K562 (cell line): ENCODE results near the gene FOXP4. TPM values are rescaled to one million over a fixed set of nuclear protein-coding genes. Genes with fewer than 3 reads are reported as not detected.

Source experiments
- ATAC-seq: fragments of 200-7000 bp; cut with Tn5 transposase; 3 replicates; pipeline ENCODE4 v1.9.1; 2020; ENCODE audit warnings: moderate library complexity
- BruUV-seq: library from RNA; stranded (reverse); fragments of 400-500 nt; replicated peaks from 2 replicates; lab custom pipeline; 2021; lab: Mats Ljungman, UMichigan
- CTCF ChIA-PET: fragments of 300-600 bp; formaldehyde crosslinking; extraction: SDS; loops from one replicate; lab custom pipeline; 2021; ENCODE audit warnings: low intra/inter-chr PET ratio; lab: Yijun Ruan, JAX
- POLR2A ChIA-PET: fragments of 300-600, 350-650 bp; sonication (Branson Sonifier 250); formaldehyde crosslinking; extraction: SDS; loops from one replicate; lab custom pipeline; 2021; ENCODE audit warnings: antibody characterized with exemption, inconsistent platforms; lab: Yijun Ruan, JAX
- DNase-seq, 4 experiments: peaks; one replicate each; pipeline versions ENCODE4 v3.0.0 to v3.0.0-alpha.2; 2011 to 2018; ENCODE audit warnings: low spot score in 3 of 4, mixed read lengths in 3 of 4; ENCODE audit errors: extremely low read depth in 1 of 4
- FAIRE-seq: peaks from 2 replicates; lab custom pipeline; 2011; peaks lifted over from hg19 to GRCh38; lab: Jason Lieb, UNC
- H2AFZ ChIP-seq: 2 replicates; pipeline ENCODE4 v1.6.0; 2011; ENCODE audit warnings: low read depth, low read length, control low read depth, inconsistent platforms
- H3K27ac ChIP-seq: fragments of 200-600 bp; 3 replicates; pipeline ENCODE4 v1.8.0; 2011; ENCODE audit warnings: low read depth, mild to moderate bottlenecking, control low read depth, inconsistent platforms, low read length, moderate library complexity, mixed read lengths; ENCODE audit errors: extremely low read depth
- H3K27me3 ChIP-seq, 2 experiments: fragments of 300-600 bp in 1 of 2; 2 replicates in 1 of 2; 3 replicates in 1 of 2; pipeline versions ENCODE4 v1.6.0 to v1.8.0; 2011; ENCODE audit warnings: inconsistent platforms in 2 of 2, low read length in 2 of 2, mild to moderate bottlenecking in 1 of 2, mixed read lengths in 1 of 2, moderate library complexity in 1 of 2; ENCODE audit not compliant: control insufficient read depth in 2 of 2, insufficient read depth in 2 of 2
- H3K36me3 ChIP-seq: fragments of 300-600 bp; 3 replicates; pipeline ENCODE4 v1.8.0; 2011; ENCODE audit warnings: mild to moderate bottlenecking, low read length, inconsistent platforms; ENCODE audit not compliant: control insufficient read depth, insufficient read depth
- H3K4me1 ChIP-seq, 2 experiments: fragments of 200-600 bp in 1 of 2; replicated peaks in 1 of 2; 2 replicates in 1 of 2; 3 replicates in 1 of 2; pipeline versions ENCODE4 v1.5.1 to v1.8.0; 2011; ENCODE audit warnings: inconsistent platforms in 2 of 2, low read length in 2 of 2, mild to moderate bottlenecking in 1 of 2, mixed read lengths in 1 of 2, moderate library complexity in 1 of 2; ENCODE audit not compliant: control insufficient read depth in 2 of 2, insufficient read depth in 2 of 2
- H3K4me2 ChIP-seq: 2 replicates; pipeline ENCODE4 v1.6.1; 2011; ENCODE audit warnings: low read length, control low read depth, inconsistent platforms, mixed read lengths; ENCODE audit not compliant: insufficient read depth
- H3K4me3 ChIP-seq: fragments of 200-600 bp; sonication (generic), shearing (Covaris generic); 2 replicates; pipeline ENCODE4 v1.5.1; 2016; ENCODE audit warnings: control low read depth, inconsistent platforms
- H3K79me2 ChIP-seq: fragments of 200-600 bp; 3 replicates; pipeline ENCODE4 v1.8.0; 2011; ENCODE audit warnings: low read length, inconsistent platforms; ENCODE audit not compliant: control insufficient read depth, insufficient read depth
- H3K9ac ChIP-seq, 2 experiments: 2 replicates each; pipeline versions ENCODE4 v1.6.0 to v1.6.1; 2011; ENCODE audit warnings: low read depth in 2 of 2, low read length in 2 of 2, control low read depth in 1 of 2, inconsistent platforms in 1 of 2, mild to moderate bottlenecking in 1 of 2, mixed read lengths in 1 of 2; ENCODE audit not compliant: insufficient read depth in 1 of 2
- H3K9me1 ChIP-seq: one replicate; pipeline ENCODE4 v1.6.0; 2011; ENCODE audit warnings: inconsistent platforms, mild to moderate bottlenecking, low read length, moderate library complexity; ENCODE audit not compliant: control insufficient read depth, insufficient read depth
- H3K9me3 ChIP-seq: replicated peaks from 2 replicates; pipeline ENCODE4 v1.5.1; 2011; ENCODE audit warnings: low read depth, low read length, inconsistent platforms; ENCODE audit not compliant: control insufficient read depth, insufficient read depth
- H4K20me1 ChIP-seq: replicated peaks from 2 replicates; pipeline ENCODE4 v1.6.1; 2011; ENCODE audit warnings: low read length, inconsistent platforms, mixed read lengths; ENCODE audit not compliant: control insufficient read depth, insufficient read depth
- NEUROD1 ChIP-seq: fragments of 150-350 bp; IDR thresholded peaks from 2 replicates; pipeline ENCODE4 v1.6.1; 2014; ENCODE audit warnings: borderline replicate concordance, low read length, low read depth; ENCODE audit not compliant: partially characterized antibody
- RREB1 ChIP-seq: fragments of 250-450 bp; sonication (Bioruptor Pico); IDR thresholded peaks from 2 replicates; pipeline ENCODE4 v1.4.0; 2020
- SMAD1 ChIP-seq: fragments of 150-350 bp; IDR thresholded peaks from 2 replicates; pipeline ENCODE4 v1.6.1; 2014; ENCODE audit warnings: low read length, low read depth; ENCODE audit not compliant: partially characterized antibody
- SRSF9 ChIP-seq: fragments of 200-400 bp; formaldehyde crosslinking; IDR thresholded peaks from 2 replicates; pipeline ENCODE4 v1.6.1; 2017; ENCODE audit warnings: low read depth, low read length, borderline replicate concordance
- STAT5A ChIP-seq: IDR thresholded peaks from 2 replicates; pipeline ENCODE4 v1.6.1; 2012; ENCODE audit warnings: low read length, inconsistent platforms, borderline replicate concordance
- ZNF3 ChIP-seq: fragments of 250-450 bp; sonication (Bioruptor Pico); IDR thresholded peaks from 2 replicates; pipeline ENCODE4 v1.5.0; 2021; ENCODE audit warnings: mild to moderate bottlenecking, moderate library complexity
- ZNF695 ChIP-seq: fragments of 450-650 bp; formaldehyde crosslinking; IDR thresholded peaks from 2 replicates; pipeline ENCODE4 v1.4.0; 2020; ENCODE audit warnings: mild to moderate bottlenecking, moderate library complexity
- ZNF764 ChIP-seq: fragments of 250-450 bp; sonication (Bioruptor Pico); IDR thresholded peaks from 2 replicates; pipeline ENCODE4 v1.4.0; 2020; ENCODE audit warnings: low read depth, mild to moderate bottlenecking, moderate library complexity
- WGBS: fragments of 100-300 bp; shearing (Covaris generic); methylation state at CpG from one replicate; pipeline ENCODE4 v1.1.6; 2016; ENCODE audit warnings: low coverage, mixed read lengths; ENCODE audit not compliant: insufficient coverage; ENCODE audit errors: missing lambda C conversion rate; 5-methylcytosine and 5-hydroxymethylcytosine counted together
- in situ Hi-C: fragments of 300-500 bp; cut with MboI; formaldehyde crosslinking; loops from 4 replicates; pipeline ENCODE4 v1.15.0; 2018; ENCODE audit warnings: inconsistent platforms, mixed read lengths
- intact Hi-C: fragments of 100-400 bp; cut with micrococcal nuclease; formaldehyde crosslinking; loops from 2 replicates; pipeline ENCODE4 v1.14.2; 2022
- polyA plus RNA-seq, 8 experiments: library from polyadenylated mRNA; depleted of rRNA in 4 of 8; stranded (reverse) in 5 of 8; unstranded in 3 of 8; fragments of >200 nt; fragmentation: Nextera tagmentation in 2 of 8; fragmentation: Illumina TruSeq in 1 of 8; extraction: Ambion mirVana in 2 of 8; extraction: Trizol in 1 of 8; gene quantifications; 2 replicates each; pipeline versions ENCODE4 v1.2.1 to v1.2.3, GENCODE V29; 2011 to 2014; ENCODE audit warnings: inconsistent platforms in 1 of 8, missing spikeins in 1 of 8
- total RNA-seq, 7 experiments: library from RNA; depleted of rRNA in 6 of 7; stranded (reverse); fragments of >200 nt in 6 of 7; fragmentation: Illumina TruSeq in 2 of 7; extraction: Trizol in 2 of 7; gene quantifications; 2 replicates each; pipeline versions ENCODE4 v1.2.1 to v1.2.3, GENCODE V29; 2011 to 2021; ENCODE audit warnings: low replicate concordance in 1 of 7
- TF ChIP-seq, protein P1 (sequence below): fragments of 450-650 bp; IDR thresholded peaks from 2 replicates; pipeline ENCODE4 v1.6.1; 2016
- TF ChIP-seq, protein P2 (sequence below), 2 experiments: IDR thresholded peaks in 1 of 2; conservative IDR thresholded peaks in 1 of 2; 2 replicates each; pipeline ENCODE4 v1.6.1; 2016; ENCODE audit warnings: low read depth in 2 of 2, mild to moderate bottlenecking in 1 of 2, missing compliant biosample characterization in 1 of 2, missing genetic modification characterization in 1 of 2, moderate library complexity in 1 of 2
- TF ChIP-seq, protein P3 (sequence below): fragments of 450-650 bp; formaldehyde crosslinking; IDR thresholded peaks from 2 replicates; pipeline ENCODE4 v1.4.0; 2022; ENCODE audit warnings: mild to moderate bottlenecking, moderate library complexity

Gene FOXP4
- total and polyA plus RNA-seq, 9 of the 15 experiments (the other 6 are each of a cell fraction or from before 2014, with no cell fraction given), result 0.11 to 29.4 (median 2.3) TPM

GRCh38 chr6:41607036-41607435, 60.9 kb downstream of the FOXP4 start:
- Histone ChIP-seq H4K20me1 (0 out of 2 replicates have a peak, but pooled peaks cover under 1% of the 10 kb centered on the region), H3K4me3 (no peak overlapping the region), H3K9ac (no peak overlapping the region), H3K27ac (no peak overlapping the region), H2AFZ (no peak overlapping the region), H3K4me1 (no peaks in the 10 kb centered on the region; a peak in 2 of 5 replicates), H3K9me3 (no peaks in the 10 kb centered on the region; the same call in 1 of the 2 replicates), H3K79me2 (no peaks in the 10 kb centered on the region), H3K36me3 (no peaks in the 10 kb centered on the region), H3K27me3 (peaks cover 25 to 47% of the 10 kb centered on the region in 2 experiments; a peak in 3 of 5 replicates), H3K4me2 (no peak overlapping the region), H3K9me1 (peaks cover 4% of the 10 kb centered on the region)
- ATAC-seq (no peak), DNase-seq (no peak), FAIRE-seq (no peak)
- ChIA-PET POLR2A (interaction anchor here (1.5 kb wide), 1 partner anchor 12 kb away, joined by 6 read pairs; no protein-coding TSS in a partner anchor), CTCF (no interaction called here)
- BruUV-seq, result no TSS peak
- 5% methylated on average over 5 of the region's 5 CpGs for WGBS
- intact Hi-C loops (no loop called here), in situ Hi-C loops (no loop called here)
- TF ChIP-seq SMAD1 (no peak), SRSF9 (no peak), STAT5A (no peak), ZNF3 (CRISPR knock-in tag) (no peak), RREB1 (no peak), ZNF764 (CRISPR knock-in tag) (no peak), NEUROD1 (no peak), ZNF695 (no peak)
- TF ChIP-seq, protein P1, sequence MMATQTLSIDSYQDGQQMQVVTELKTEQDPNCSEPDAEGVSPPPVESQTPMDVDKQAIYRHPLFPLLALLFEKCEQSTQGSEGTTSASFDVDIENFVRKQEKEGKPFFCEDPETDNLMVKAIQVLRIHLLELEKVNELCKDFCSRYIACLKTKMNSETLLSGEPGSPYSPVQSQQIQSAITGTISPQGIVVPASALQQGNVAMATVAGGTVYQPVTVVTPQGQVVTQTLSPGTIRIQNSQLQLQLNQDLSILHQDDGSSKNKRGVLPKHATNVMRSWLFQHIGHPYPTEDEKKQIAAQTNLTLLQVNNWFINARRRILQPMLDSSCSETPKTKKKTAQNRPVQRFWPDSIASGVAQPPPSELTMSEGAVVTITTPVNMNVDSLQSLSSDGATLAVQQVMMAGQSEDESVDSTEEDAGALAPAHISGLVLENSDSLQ, result no peak
- TF ChIP-seq, protein P2, sequence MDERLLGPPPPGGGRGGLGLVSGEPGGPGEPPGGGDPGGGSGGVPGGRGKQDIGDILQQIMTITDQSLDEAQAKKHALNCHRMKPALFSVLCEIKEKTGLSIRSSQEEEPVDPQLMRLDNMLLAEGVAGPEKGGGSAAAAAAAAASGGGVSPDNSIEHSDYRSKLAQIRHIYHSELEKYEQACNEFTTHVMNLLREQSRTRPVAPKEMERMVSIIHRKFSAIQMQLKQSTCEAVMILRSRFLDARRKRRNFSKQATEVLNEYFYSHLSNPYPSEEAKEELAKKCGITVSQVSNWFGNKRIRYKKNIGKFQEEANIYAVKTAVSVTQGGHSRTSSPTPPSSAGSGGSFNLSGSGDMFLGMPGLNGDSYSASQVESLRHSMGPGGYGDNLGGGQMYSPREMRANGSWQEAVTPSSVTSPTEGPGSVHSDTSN (CRISPR knock-in tag; IDR thresholded peaks at IDR 0.05; ENCODE audit: low read depth), result no peak
- TF ChIP-seq, protein P2 (tag; conservative IDR thresholded peaks at IDR 0.05; ENCODE audit: low read depth), result no peak
- TF ChIP-seq, protein P3, sequence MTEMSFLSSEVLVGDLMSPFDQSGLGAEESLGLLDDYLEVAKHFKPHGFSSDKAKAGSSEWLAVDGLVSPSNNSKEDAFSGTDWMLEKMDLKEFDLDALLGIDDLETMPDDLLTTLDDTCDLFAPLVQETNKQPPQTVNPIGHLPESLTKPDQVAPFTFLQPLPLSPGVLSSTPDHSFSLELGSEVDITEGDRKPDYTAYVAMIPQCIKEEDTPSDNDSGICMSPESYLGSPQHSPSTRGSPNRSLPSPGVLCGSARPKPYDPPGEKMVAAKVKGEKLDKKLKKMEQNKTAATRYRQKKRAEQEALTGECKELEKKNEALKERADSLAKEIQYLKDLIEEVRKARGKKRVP, result no peak
